HAP-1 (cell line): Measurements from ENCODE around the gene KAZN.

Source experiments
- DNase-seq, 2 experiments: peaks; one replicate each; pipeline ENCODE4 v3.0.0-alpha.2; 2016 to 2020; ENCODE audit warnings: low spot score in 2 of 2
- H3K27me3 ChIP-seq: fragments of 250-450 bp; sonication (Bioruptor Pico); 2 replicates; pipeline ENCODE4 v1.5.1; 2020; ENCODE audit warnings: low read depth, mild to moderate bottlenecking, moderate library complexity
- H3K36me3 ChIP-seq: fragments of 250-450 bp; sonication (Bioruptor Pico); replicated peaks from 2 replicates; pipeline ENCODE4 v1.5.1; 2020; ENCODE audit warnings: mild to moderate bottlenecking
- H3K4me1 ChIP-seq: fragments of 250-450 bp; sonication (Bioruptor Pico); 2 replicates; pipeline ENCODE4 v1.5.1; 2020; ENCODE audit warnings: mild to moderate bottlenecking
- H3K4me3 ChIP-seq: fragments of 250-450 bp; sonication (Bioruptor Pico); 2 replicates; pipeline ENCODE4 v1.5.1; 2020; ENCODE audit warnings: mild to moderate bottlenecking, moderate library complexity
- H3K9me3 ChIP-seq: fragments of 250-450 bp; sonication (Bioruptor Pico); 2 replicates; pipeline ENCODE4 v1.5.1; 2020; ENCODE audit warnings: mild to moderate bottlenecking, moderate library complexity
- in situ Hi-C: fragments of 300-500 bp; cut with MboI; formaldehyde crosslinking; loops from 3 replicates; pipeline ENCODE4 v1.14.3; 2020; ENCODE audit warnings: low sequenced_read_pairs, inconsistent platforms, mixed read lengths

KAZN gene

DNA sequence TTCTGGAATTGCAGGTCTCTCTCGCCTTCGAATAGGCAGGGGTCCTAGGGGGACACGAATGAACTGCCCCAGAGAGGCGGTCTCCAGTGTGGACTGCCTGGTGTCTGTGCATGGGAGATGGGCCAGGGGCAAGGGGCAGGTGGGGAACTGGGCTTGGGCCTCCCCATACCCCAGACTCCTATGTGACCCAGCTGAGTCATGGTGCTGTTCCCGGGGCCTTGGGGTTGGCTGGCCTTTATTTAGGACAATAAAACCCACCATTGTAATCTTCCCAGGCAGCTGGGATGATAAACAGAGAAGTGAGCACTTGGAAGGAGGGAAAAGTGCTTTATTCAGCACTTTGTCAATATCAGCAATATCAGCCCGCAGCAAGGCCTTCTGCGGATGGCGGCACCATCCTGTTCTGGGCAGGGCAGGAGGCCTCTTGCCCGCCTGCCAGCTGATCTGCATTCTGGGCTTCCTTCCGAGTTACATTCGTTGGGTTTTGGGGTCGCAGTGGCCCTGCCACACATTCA, 346.0 kb downstream of the KAZN start:
- Histone ChIP-seq H3K4me1 (no peaks in the 10 kb centered on the region), H3K27me3 (no peaks in the 10 kb centered on the region), H3K36me3 (no peaks in the 10 kb centered on the region), H3K4me3 (no peak overlapping the region), H3K9me3 (no peaks in the 10 kb centered on the region)
- DNase-seq, result no peak
- in situ Hi-C loops, result no loop called here

DNA sequence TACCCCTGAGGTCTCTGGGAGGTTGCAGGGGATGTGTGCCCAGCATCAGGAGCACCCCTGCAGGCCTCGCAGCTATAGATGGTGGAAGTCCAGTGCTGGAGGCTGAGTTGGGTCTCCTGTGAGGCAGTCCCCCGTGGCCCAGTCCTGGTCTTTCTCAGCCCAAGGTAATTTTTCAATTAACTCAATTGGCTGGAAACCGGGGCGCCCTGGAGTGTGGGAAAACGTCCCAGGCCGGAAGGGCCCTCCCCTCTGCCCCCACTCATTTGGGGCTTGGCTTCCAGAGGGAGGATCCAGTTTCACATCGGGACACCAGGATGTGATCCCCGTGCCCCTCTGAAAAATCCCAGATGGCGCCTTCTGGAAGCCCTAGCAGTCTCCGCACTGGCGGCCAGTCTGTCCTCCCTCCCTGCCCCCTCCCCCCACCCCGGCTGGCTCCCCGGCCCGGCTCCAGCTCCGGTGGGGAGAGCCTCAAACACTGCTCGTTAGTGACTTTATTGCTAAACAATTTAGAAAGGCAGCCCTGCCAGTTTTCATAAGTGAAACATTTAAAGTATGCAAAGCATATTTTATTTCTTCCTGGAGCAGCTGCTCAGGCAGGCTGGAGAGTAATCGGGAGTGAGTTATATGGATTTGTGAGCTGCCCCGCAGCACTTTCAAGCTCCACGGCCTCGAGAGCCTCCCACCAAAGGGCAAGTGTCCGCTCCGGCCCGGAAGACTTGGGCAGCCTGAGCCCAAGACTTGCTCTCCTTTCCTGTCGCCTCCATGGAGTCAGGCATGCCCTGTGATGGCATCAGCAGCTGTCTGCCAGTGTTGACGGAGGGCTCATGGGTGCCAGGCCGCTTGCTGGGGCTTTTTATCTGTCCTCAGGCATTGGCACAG, 346.9 kb downstream of the KAZN start:
- in situ Hi-C loops, result no loop called here
- Histone ChIP-seq H3K36me3 (no peaks in the 10 kb centered on the region), H3K4me1 (no peaks in the 10 kb centered on the region), H3K27me3 (no peaks in the 10 kb centered on the region), H3K9me3 (no peaks in the 10 kb centered on the region), H3K4me3 (no peak overlapping the region)
- no peak for DNase-seq

DNA sequence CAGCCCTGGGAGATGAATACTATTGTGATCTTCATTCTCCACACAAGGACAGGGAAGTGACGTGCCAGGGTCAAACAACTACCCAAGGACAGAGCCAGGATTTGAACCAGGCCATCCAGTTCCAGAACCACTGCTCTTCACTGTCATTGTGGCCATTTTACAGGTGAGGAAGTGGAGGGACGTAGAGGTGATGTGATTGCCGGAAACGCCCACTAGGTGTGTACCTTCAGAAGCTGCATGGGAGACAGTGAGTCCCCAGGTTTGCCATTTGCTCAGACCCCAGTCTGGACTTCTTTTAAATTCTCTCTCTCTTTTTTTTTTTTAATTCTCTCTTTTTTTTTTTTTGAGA, 347.5 kb downstream of the KAZN start:
- H3K9me3 ChIP-seq, result no peaks in the 10 kb centered on the region
- H3K36me3 ChIP-seq, result no peaks in the 10 kb centered on the region
- DNase-seq, result no peak
- no peaks in the 10 kb centered on the region for H3K27me3 ChIP-seq
- no peak overlapping the region for H3K4me3 ChIP-seq
- in situ Hi-C loops, result no loop called here
- no peaks in the 10 kb centered on the region for H3K4me1 ChIP-seq

DNA sequence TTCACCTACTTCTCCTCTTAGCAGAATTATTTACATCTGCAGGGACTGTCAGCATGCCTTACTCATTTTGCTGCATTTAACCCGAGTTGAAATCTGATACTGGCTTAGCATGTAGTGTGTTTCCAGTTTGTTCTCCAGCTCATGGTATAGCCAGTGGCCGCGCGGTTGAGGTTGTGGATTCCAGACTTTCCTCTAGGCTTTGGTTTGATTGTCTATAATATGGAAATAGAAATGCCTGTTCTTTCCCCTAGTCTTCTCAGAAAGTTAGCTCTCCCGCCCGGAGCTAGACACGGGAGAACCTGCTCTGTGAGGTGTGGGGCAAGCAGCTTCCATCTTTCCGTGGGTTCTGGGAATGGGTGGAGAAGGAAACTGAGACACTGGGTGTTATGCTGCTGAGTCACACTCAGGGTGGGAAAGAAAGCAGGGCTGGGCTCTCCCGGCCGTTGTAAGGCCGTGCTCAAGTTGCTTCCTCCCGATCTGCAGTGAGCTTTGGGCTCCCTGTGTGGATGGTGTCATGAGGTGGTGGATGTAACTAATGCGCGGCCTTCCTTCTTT, 348.3 kb downstream of the KAZN start:
- Histone ChIP-seq H3K9me3 (no peaks in the 10 kb centered on the region), H3K4me3 (no peak overlapping the region), H3K27me3 (no peaks in the 10 kb centered on the region), H3K4me1 (no peaks in the 10 kb centered on the region), H3K36me3 (no peaks in the 10 kb centered on the region)
- no peak for DNase-seq
- in situ Hi-C loops, result no loop called here

GRCh38 chr1:14947421-14947820, 348.9 kb downstream of the KAZN start:
- Histone ChIP-seq H3K9me3 (no peaks in the 10 kb centered on the region), H3K27me3 (no peaks in the 10 kb centered on the region), H3K4me3 (no peak overlapping the region), H3K36me3 (no peaks in the 10 kb centered on the region), H3K4me1 (no peaks in the 10 kb centered on the region)
- in situ Hi-C loops, result no loop called here
- no peak for DNase-seq

- Histone ChIP-seq H3K36me3 (no peaks in the 10 kb centered on the region), H3K4me3 (no peak overlapping the region), H3K9me3 (no peaks in the 10 kb centered on the region), H3K4me1 (no peaks in the 10 kb centered on the region), H3K27me3 (no peaks in the 10 kb centered on the region)
- in situ Hi-C loops, result no loop called here
- no peak for DNase-seq
Observed at GRCh38 chr1:14948112-14948652, 349.7 kb downstream of the KAZN start.

DNA sequence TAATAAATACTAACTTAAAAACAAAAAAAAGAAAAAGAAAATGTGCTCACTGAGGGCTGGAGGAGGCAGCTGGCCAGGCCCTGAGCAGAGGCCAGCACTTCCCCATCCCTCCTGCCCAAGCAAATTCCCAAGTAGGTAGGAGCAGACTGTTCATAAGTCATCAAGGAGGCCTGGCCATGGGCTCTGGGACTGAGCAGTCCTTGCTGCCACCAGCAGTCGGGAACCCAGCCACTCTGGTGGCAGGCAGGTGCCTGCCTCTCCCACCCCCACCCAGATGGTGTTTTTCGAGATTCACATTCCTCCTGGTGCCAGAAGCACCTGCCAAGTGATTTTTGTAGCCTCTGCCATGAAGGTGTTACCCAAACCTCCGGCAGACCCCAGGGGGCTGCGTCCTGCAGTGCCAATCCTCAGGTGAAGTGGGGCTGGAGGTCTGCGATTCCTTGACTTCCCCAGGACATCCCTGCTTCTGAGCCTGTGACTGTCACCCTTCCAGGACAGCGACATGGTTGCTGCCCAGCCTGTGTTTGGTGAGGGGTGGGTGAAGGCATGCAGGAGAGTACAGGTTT, 350.9 kb downstream of the KAZN start:
- in situ Hi-C loops, result no loop called here
- H3K27me3 ChIP-seq, result no peaks in the 10 kb centered on the region
- no peaks in the 10 kb centered on the region for H3K4me1 ChIP-seq
- no peaks in the 10 kb centered on the region for H3K9me3 ChIP-seq
- no peak overlapping the region for H3K4me3 ChIP-seq
- no peaks in the 10 kb centered on the region for H3K36me3 ChIP-seq
- no peak for DNase-seq

GRCh38 chr1:14949836-14950713, 351.6 kb downstream of the KAZN start:
- Histone ChIP-seq H3K9me3 (no peaks in the 10 kb centered on the region), H3K36me3 (no peaks in the 10 kb centered on the region), H3K27me3 (no peaks in the 10 kb centered on the region), H3K4me3 (no peak overlapping the region), H3K4me1 (no peaks in the 10 kb centered on the region)
- in situ Hi-C loops, result no loop called here
- DNase-seq, result no peak

GRCh38 chr1:14951766-14952165, 353.3 kb downstream of the KAZN start:
- in situ Hi-C loops, result no loop called here
- no peak for DNase-seq
- no peaks in the 10 kb centered on the region for H3K9me3 ChIP-seq
- no peaks in the 10 kb centered on the region for H3K4me1 ChIP-seq
- H3K36me3 ChIP-seq, result no peaks in the 10 kb centered on the region
- H3K4me3 ChIP-seq, result no peak overlapping the region
- no peaks in the 10 kb centered on the region for H3K27me3 ChIP-seq

DNA sequence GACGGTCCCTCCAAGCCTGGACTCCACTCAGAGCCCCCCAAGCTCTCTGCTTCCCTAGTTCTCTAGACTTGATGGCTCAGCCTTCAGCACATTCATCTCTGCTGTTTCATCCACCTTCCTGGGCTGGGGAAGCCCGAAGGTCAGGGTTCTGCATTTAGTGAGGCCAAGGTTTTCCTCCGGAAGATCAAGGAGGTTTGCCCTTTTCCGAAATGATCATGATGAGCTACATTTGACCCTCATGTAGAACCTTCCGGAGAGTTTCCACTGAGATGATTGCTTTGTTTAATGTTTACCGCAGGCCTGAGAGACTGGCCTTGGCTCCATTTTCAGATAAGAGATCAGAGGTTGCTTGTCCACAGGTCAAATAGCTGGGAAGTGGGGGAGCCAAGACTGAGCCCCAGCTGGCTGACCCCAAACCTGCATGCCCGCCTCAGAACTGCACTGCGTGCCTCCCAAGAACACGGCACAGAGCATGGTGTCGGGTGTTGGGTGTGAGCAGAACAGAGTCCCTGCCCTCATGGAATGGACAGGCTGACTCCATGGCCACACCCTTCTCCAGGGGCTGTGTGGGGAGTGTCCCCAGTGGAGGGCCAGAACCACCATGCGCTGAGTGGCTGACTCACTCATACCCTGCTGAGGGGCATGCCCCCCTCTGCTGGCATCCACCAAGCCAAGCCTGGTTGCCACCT, 354.3 kb downstream of the KAZN start:
- no peak for DNase-seq
- Histone ChIP-seq H3K4me1 (no peaks in the 10 kb centered on the region), H3K36me3 (no peaks in the 10 kb centered on the region), H3K4me3 (no peak overlapping the region), H3K9me3 (no peaks in the 10 kb centered on the region), H3K27me3 (no peaks in the 10 kb centered on the region)
- in situ Hi-C loops, result no loop called here

- Histone ChIP-seq H3K27me3 (no peaks in the 10 kb centered on the region), H3K9me3 (no peaks in the 10 kb centered on the region), H3K36me3 (no peaks in the 10 kb centered on the region), H3K4me3 (no peak overlapping the region), H3K4me1 (no peaks in the 10 kb centered on the region)
- in situ Hi-C loops, result no loop called here
- DNase-seq, result no peak
Observed at GRCh38 chr1:14954210-14954609, 355.7 kb downstream of the KAZN start.

DNA sequence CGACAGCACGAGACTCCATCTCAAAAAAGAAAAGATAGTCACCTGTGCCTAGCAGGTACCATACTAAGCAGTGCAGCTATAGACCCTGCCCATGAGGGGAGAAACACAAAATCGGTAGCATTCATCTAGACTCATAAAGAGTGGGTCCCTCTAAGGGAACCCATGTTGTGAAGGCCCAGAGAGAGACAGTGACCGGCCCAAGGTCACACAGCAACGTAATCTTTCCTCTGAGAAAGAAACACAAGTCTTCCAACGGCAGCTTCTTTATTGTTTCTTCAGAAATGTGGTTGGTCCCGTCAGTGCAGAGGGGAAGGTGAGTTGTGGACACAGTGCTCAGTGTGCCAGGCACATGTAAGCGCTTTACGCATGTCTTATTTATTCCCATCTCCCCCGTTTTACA, 356.4 kb downstream of the KAZN start:
- Histone ChIP-seq H3K27me3 (no peaks in the 10 kb centered on the region), H3K4me3 (no peak overlapping the region), H3K36me3 (no peaks in the 10 kb centered on the region), H3K4me1 (no peaks in the 10 kb centered on the region), H3K9me3 (no peaks in the 10 kb centered on the region)
- in situ Hi-C loops, result no loop called here
- DNase-seq, result no peak

DNA sequence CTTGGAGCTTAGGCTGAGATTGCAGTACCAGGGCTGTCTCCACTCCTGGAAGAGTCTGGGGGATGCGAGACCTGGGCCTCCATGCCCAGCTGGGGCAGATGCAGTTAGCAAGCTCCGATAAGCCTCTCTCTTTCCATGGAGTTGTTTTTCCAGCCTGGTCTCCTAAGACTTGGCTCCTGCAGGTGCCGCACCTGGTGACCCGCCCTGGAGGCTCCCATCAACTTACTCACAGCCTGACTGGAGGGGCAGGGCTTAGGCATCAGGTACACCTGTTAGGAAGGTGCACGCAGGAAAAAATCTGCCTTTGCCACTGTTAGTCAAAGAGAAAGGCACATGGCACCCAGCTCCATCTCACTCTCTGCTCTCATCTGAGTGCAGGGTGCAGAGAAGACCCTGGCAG, 356.9 kb downstream of the KAZN start:
- H3K36me3 ChIP-seq, result no peaks in the 10 kb centered on the region
- H3K27me3 ChIP-seq, result no peaks in the 10 kb centered on the region
- no peak for DNase-seq
- no peaks in the 10 kb centered on the region for H3K4me1 ChIP-seq
- H3K4me3 ChIP-seq, result no peak overlapping the region
- no peaks in the 10 kb centered on the region for H3K9me3 ChIP-seq
- in situ Hi-C loops, result no loop called here
